ENCODE measurements around the gene IGFBPL1.
"Not testable (repeated sequence)": the region's sequence is repeated elsewhere in the genome, so short reads cannot be mapped to it uniquely, and the experiment has no call there.

IGFBPL1 gene

GRCh38 chr9:38428062-38428461, 3.8 kb upstream of the IGFBPL1 start:
- DNase-seq, result no peak

DNA sequence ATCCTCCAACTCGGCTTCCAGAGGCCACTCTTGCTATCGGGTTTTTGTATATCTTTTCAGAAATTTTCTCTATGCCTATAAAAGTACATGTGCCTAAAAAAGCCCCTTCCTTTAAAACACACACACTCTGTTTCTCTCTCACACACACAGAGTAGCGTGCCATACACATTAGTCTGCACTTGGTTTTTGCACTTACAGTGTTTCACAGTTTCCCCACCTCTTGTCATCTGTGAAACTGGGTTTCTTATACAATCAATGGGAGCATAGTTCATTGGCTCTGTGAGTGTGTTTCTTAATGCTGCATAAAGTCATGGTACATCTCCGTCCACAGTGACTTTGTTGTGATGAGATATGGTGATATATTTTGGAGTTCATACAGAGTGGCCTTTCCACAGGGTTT, 664 bp upstream of the IGFBPL1 start:
- DNase-seq, result no peak

GRCh38 chr9:38423273-38423972, 831 bp downstream of the IGFBPL1 start:
- no peak for DNase-seq

DNA sequence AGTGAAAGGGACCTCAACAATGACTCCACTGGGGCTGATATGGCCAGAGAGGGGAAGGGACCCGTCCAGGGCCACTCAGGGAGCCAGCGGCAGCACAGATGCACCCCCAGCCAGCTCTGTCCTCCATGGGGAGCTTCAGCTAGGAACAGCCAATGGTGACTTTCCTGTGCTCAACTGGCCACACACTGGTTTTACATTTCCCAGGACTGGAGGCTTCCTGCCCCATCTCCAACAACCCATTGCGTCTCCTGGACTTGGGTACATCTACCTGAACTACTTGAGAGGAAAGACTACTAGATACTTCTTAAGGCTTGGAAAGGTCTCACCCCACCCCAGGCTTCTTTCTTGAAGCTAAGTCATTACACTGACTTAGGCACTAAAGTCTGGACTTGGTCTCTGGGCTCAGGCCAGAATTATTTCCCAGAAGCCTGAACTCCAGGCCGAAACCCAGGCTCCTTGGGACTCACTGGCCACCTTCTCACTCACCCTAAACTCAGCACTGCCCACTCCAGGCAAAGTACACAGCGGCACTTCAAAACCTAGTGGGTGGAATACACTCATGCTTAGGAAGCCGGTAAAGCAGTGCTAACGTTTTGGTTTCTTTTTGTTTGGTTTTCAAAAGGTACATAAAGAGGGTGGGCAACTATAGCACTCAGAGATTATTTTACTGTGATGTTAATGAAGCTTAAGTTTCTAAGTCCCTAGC, 1.5 kb downstream of the IGFBPL1 start:
- DNase-seq, result no peak

GRCh38 chr9:38421498-38422211, 2.6 kb downstream of the IGFBPL1 start:
- no peak for DNase-seq

DNA sequence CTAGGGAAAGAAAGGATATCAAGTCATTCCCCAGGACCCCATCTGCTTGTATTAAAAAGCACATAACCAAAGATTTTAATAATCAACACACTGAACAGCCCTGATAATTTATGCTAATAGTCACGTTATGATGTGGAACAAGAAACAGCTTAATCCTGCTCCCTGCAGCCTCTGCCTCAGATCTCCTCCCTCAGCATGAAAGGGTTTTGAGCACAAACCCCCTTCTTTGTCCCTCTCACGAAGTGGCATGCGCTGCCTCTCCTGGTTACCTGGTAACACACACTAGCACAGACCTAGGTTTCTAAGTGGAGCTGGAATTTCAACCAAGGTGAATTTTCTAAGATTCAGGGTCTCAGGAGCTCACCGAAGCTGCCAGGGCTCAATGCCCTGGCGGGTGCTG, 5.1 kb downstream of the IGFBPL1 start:
- DNase-seq, result no peak

DNA sequence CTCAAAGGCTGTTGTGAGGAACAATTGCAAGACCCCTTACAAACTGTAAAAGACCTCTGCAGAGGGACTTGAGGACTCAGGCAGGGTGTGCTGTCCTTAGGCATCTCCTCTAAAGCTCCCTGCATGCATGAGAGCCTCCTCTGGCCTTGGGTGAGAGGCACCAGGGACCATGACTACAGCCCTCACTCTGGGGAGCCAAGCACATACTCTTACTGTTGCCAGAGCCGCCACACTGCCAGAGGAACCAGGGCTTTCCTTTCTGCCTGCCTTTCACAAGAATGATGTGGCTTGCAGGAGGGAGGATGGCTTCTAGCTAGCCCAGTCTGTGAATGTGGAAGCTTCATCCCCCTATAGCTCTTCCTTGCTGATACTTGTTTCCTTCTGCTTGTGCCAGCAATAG, 5.9 kb downstream of the IGFBPL1 start:
- DNase-seq, result no peak

DNA sequence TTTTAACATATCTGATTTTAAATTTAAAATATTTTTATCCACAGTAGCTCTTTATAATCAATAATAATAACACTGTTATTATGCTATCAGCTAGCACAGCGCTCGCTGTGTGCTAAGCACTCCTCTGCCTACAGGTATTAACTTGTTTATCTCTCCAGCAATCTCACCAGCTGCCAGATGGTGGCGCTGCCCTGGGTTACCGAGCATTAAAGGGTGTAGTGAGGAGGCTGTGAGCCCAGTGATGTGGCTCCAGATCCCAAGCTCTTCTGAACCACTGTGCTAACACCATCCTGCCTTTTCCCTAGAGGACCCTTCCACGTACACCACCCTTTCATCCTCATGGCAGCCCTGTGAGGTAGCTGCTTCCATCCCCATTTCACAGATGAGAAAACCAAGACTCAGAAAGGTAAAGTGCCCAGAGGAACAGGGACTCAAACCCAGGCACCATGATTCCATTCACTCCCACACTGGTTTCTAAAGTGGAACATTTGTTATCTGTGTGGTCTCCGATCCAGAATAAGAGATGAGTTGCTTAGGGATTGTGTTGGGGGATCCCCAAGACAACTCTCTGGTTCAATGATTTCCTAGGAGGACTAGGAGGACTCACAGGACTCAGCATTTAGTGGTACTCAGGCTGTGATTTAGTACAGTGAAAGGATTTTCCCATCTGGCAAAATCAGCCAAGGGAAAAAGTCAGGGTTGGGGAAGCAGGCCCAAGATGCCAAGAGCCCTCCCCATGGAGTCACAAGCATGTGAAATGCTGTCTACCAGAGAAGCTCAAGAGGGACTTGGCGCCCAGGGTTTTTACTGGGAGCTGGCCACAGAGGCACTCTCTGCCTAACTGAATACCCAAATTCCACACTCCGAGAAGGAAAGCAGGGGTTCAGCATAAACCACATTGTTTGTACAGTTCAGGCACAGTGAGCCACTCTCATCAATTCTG, 7.0 kb downstream of the IGFBPL1 start:
- peak in 1 of 2 donors; percentile 39 for DNase-seq

- no peak for DNase-seq
Observed at GRCh38 chr9:38416461-38416860, 7.8 kb downstream of the IGFBPL1 start.

GRCh38 chr9:38415856-38416255, 8.4 kb downstream of the IGFBPL1 start:
- DNase-seq, result no peak

GRCh38 chr9:38414040-38414723, 10.1 kb downstream of the IGFBPL1 start:
- no peak for DNase-seq

DNA sequence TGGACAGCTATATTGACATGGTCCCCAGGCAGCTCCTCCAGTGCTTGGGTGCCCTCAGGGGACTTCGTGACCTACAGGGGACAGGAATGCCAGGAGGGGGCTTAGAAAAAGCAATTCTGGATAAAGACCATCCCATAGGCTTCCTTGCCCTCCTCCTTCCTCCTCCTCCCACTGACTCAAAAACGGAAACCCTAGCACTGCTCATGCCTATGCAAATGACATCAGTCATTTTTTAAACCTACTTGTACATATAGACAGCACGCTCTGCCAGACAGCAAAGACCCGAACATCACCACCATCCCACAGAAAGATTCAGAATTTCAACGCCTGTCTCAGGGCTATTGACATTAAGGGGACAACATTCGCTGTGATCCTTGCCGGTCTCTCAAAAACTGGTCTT, 11.0 kb downstream of the IGFBPL1 start:
- DNase-seq, result no peak

GRCh38 chr9:38412751-38413150, 11.5 kb downstream of the IGFBPL1 start:
- no peak for DNase-seq

GRCh38 chr9:38408719-38409118, 15.5 kb downstream of the IGFBPL1 start:
- DNase-seq, result no peak

DNA sequence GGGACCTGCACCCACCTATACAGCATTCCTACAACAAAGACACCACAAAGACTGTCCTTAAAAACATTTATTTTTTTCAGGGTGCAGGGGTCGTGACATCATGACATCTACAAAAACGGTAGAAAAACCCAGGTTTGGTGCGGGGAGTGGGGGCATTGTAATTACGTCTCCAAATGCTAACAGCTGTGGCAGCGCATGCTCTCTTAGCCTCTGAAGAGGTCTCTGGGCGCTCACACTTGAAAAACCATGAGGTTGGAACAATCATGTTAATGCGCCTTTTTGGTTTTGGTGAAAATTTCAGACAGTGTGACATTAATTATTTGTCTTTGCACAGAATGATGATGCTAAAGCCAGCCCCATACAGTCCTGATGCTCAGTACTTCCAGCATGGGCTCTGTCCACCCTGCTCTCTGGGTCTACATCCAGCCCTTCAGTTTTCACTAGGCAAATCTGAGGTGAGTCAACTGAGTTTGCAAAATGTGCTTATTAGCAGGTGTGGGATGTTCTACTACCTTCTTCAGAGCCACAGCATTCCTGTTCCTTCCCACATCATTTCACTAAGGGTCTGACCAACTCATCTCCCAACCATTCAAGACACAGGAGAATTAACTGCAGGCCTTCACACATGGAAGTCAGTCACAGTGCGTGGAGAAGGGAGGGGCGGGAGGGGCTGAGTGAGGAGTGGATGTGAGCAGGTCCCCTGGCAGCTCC, 17.6 kb downstream of the IGFBPL1 start:
- DNase-seq, result no peak

- no peak for DNase-seq
Observed at GRCh38 chr9:38405785-38406184, 18.5 kb downstream of the IGFBPL1 start.

- no peak for DNase-seq
Observed at GRCh38 chr9:38404314-38404713, 19.9 kb downstream of the IGFBPL1 start.

DNA sequence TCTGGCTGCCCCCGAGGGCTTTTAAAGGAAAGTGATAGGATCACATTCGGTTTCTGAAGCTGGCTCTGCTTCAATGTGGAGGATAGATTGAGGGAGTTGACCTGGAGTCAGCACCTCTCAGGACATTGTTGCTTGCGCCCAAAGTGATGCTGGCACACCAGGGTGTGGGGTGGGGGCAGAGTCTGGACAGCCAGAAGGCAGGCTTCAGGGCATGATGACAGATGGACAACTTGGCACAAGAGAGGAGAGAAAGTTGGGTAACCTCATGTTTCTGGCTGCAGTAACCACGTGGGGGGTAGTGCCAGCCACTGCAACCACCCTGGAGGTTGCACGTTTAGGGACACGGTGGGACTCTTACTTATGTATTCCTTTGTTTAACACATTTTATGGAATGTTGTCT, 22.3 kb downstream of the IGFBPL1 start:
- DNase-seq, result no peak

GRCh38 chr9:38399191-38399590, 25.1 kb downstream of the IGFBPL1 start:
- DNase-seq, result not testable (repeated sequence)

- DNase-seq, result no peak
Observed at GRCh38 chr9:38396371-38396671, 27.9 kb downstream of the IGFBPL1 start.

- no peak for DNase-seq
Observed at GRCh38 chr9:38395653-38396370, 28.4 kb downstream of the IGFBPL1 start.
